Stimulated activated CD4-positive, alpha-beta T cell treated with anti-CD3 and anti-CD28 coated beads, Interleukin-15, amount 100 ng/mL, for 48 hours (primary cell): ENCODE measurements around the gene LRRC37A3.
"Not testable (repeated sequence)": the region's sequence is repeated elsewhere in the genome, so short reads cannot be mapped to it uniquely, and the experiment has no call there.

Experiments used
- DNase-seq, 2 donors: peaks; one replicate each; pipeline ENCODE4 v3.0.0-alpha.2; 2020; ENCODE audit warnings: low read depth in 2 of 2

Gene LRRC37A3

GRCh38 chr17:64834060-64834459 lies 85.2 kb downstream of the LRRC37A3 start:
- DNase-seq: not testable (repeated sequence)

GRCh38 chr17:64830631-64831040 lies 88.6 kb downstream of the LRRC37A3 start:
- DNase-seq: not testable (repeated sequence)

- not testable (repeated sequence) for DNase-seq
Measured at GRCh38 chr17:64829824-64830630, 89.3 kb downstream of the LRRC37A3 start.

DNA sequence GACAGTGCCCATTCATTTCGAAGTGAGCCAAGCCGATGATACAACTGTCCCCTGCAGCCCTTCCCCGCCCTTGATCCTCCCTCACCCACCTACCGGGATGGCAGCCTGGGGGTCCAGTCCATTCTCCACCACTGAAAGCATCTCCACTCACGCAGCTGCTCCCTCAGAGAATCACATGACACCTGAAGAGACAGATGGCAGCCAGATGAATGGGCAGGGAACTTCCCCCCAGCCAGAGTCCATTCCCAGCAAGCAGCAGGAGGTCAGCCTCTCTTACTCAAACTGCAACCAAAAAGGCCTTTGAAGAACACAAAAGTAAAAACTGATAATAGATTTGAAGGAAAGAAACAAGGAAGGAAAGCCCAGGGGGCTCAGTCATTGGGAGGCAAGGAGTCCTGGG lies 90.2 kb downstream of the LRRC37A3 start:
- not testable (repeated sequence) for DNase-seq

- not testable (repeated sequence) for DNase-seq
Measured at GRCh38 chr17:64818904-64819303, 100.4 kb downstream of the LRRC37A3 start.

GRCh38 chr17:64815833-64816198 lies 103.5 kb downstream of the LRRC37A3 start:
- not testable (repeated sequence) for DNase-seq

DNA sequence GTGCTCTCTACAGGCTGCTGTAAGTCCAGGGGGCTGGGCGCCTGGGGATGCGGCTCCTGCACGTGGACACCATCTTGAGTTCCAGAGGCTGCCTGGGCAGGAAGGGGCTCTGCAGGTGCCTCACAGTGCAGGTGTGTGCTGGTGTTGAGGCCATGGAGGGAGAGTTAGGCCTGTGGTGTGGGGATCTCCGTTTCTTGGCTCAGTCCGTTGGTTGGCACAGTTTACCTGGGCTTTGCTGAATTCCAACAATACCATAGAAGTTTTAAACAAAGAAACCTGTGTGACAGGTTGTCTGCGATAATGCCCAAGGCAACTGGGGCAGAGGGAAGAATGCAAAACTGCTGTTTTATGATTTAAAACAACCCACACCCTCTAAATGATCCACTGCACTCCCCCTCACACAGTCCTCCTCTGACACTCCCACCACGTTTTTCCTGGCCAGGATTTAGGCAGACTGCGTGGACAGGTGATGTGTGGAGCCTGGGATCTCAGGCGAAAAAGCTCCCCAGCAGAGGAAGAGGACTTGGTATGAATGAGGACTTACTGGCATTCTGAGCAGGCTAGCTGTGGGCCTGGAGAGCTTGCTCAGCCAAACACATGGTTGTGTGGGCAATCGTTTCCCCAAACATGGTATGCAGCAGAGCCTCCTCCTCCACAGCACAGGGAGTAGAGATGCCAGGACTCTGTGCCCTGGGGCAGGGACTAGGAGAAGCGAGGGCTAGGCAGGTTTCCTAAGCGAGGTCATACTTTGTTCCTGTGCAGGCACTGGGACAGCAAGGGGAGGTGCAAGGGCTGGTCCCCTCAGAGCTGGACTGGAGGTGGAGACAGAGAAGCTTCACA lies 104.1 kb downstream of the LRRC37A3 start:
- DNase-seq: not testable (repeated sequence)

GRCh38 chr17:64808178-64808977 lies 110.9 kb downstream of the LRRC37A3 start:
- DNase-seq: peak; percentile 36 to 49
